HG03159 (cell line): ENCODE results near the gene LENG8.
"Not testable (repeated sequence)": the region's sequence is repeated elsewhere in the genome, so short reads cannot be mapped to it uniquely, and the experiment has no call there.

Experiments used
- ATAC-seq: cut with Tn5 transposase; IDR thresholded peaks from one replicate; pipeline ENCODE4 v1.9.1; 2021; ENCODE audit warnings: mild to moderate bottlenecking, moderate library complexity; ENCODE audit not compliant: unreplicated experiment

Gene LENG8

GRCh38 chr19:54478677-54479266 is 29.8 kb downstream of the LENG8 start:
- ATAC-seq: no peak

- ATAC-seq: no peak
Observed at GRCh38 chr19:54480051-54480450, 31.1 kb downstream of the LENG8 start.

- no peak for ATAC-seq
Observed at GRCh38 chr19:54481326-54481930, 32.4 kb downstream of the LENG8 start.

GRCh38 chr19:54482889-54483288 is 33.9 kb downstream of the LENG8 start:
- no peak for ATAC-seq

- ATAC-seq: no peak
Observed at GRCh38 chr19:54484451-54484850, 35.5 kb downstream of the LENG8 start.

- no peak for ATAC-seq
Observed at GRCh38 chr19:54485851-54486250, 36.9 kb downstream of the LENG8 start.

GRCh38 chr19:54489341-54489740 is 40.3 kb downstream of the LENG8 start:
- no peak for ATAC-seq

- ATAC-seq: no peak
Observed at GRCh38 chr19:54489766-54490165, 40.8 kb downstream of the LENG8 start.

- no peak for ATAC-seq
Observed at GRCh38 chr19:54492568-54492967, 43.6 kb downstream of the LENG8 start.

- ATAC-seq: not testable (repeated sequence)
Observed at GRCh38 chr19:54493056-54493455, 44.1 kb downstream of the LENG8 start.

GRCh38 chr19:54493967-54494585 is 45.1 kb downstream of the LENG8 start:
- no peak for ATAC-seq

- ATAC-seq: not testable (repeated sequence)
Observed at GRCh38 chr19:54495284-54495683, 46.3 kb downstream of the LENG8 start.

GRCh38 chr19:54497747-54498450 is 48.9 kb downstream of the LENG8 start:
- ATAC-seq: not testable (repeated sequence)

- not testable (repeated sequence) for ATAC-seq
Observed at GRCh38 chr19:54498451-54498772, 49.4 kb downstream of the LENG8 start.

- ATAC-seq: no peak
Observed at GRCh38 chr19:54502518-54503048, 53.6 kb downstream of the LENG8 start, which contains the start of gene LAIR2. Gene LAIR2 (plus strand): TSS chr19:54502831. CDS start chr19:54502919, 88 bp downstream.

GRCh38 chr19:54505542-54505941 is 56.5 kb downstream of the LENG8 start:
- not testable (repeated sequence) for ATAC-seq

- no peak for ATAC-seq
Observed at GRCh38 chr19:54506079-54506478, 57.1 kb downstream of the LENG8 start.

GRCh38 chr19:54507038-54507717 is 58.2 kb downstream of the LENG8 start:
- ATAC-seq: not testable (repeated sequence)

- ATAC-seq: no peak
Observed at GRCh38 chr19:54507824-54508223, 58.8 kb downstream of the LENG8 start.

- not testable (repeated sequence) for ATAC-seq
Observed at GRCh38 chr19:54508487-54508886, 59.5 kb downstream of the LENG8 start.
